Loucy (cell line): Measurements from ENCODE around the gene CDK4.

Experiments used
- EZH2phosphoT487 ChIP-seq: fragments of 200-600 bp; IDR thresholded peaks from 2 replicates; pipeline ENCODE4 v1.6.1; 2018; ENCODE audit warnings: antibody characterized with exemption, mild to moderate bottlenecking, moderate library complexity, borderline replicate concordance
- TF ChIP-seq, protein P1 (sequence below): fragments of 200-600 bp; sonication (generic); conservative IDR thresholded peaks from 2 replicates; pipeline ENCODE4 v1.5.1; 2014; ENCODE audit warnings: mild to moderate bottlenecking, antibody characterized with exemption, low read length

DNA sequence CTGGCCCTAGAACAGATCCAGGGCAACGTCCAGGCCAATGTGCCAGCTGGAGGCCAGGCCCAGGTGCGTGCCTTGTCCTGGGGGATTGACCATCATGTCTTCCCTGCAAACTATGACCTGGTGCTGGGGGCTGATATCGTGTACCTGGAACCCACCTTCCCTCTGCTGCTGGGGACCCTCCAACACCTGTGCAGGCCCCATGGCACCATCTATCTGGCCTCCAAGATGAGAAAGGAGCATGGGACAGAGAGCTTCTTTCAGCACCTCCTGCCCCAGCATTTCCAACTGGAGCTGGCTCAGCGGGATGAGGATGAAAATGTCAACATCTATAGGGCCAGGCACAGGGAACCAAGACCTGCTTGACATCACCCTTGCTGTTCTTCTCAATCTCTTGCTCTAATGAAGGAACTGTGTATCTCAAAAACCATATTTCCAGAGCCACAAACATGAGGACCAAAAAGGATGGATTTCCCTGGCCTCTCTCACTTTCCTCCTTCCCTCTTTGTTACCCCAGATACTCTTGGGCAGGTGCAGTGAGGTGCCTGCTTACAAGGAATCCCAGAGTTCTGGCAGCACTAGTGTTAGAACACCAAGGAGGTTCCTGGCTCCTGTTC lies 28.3 kb upstream of the CDK4 start:
- TF ChIP-seq, protein P1, sequence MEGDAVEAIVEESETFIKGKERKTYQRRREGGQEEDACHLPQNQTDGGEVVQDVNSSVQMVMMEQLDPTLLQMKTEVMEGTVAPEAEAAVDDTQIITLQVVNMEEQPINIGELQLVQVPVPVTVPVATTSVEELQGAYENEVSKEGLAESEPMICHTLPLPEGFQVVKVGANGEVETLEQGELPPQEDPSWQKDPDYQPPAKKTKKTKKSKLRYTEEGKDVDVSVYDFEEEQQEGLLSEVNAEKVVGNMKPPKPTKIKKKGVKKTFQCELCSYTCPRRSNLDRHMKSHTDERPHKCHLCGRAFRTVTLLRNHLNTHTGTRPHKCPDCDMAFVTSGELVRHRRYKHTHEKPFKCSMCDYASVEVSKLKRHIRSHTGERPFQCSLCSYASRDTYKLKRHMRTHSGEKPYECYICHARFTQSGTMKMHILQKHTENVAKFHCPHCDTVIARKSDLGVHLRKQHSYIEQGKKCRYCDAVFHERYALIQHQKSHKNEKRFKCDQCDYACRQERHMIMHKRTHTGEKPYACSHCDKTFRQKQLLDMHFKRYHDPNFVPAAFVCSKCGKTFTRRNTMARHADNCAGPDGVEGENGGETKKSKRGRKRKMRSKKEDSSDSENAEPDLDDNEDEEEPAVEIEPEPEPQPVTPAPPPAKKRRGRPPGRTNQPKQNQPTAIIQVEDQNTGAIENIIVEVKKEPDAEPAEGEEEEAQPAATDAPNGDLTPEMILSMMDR = no peak
- TF ChIP-seq EZH2phosphoT487 = no peak
